NAMALWA (cell line): Measurements from ENCODE around the gene CACNA1G.
A peak's percentile ranks its signal among the peaks of the same experiment; 100 is the strongest.

Source experiments
- DNase-seq: peaks from one replicate; pipeline ENCODE4 v3.0.0-alpha.2; 2015; ENCODE audit warnings: low spot score

CACNA1G gene

GRCh38 chr17:50632637-50633036 lies 72.1 kb downstream of the CACNA1G start:
- no peak for DNase-seq

GRCh38 chr17:50633683-50634082 lies 73.2 kb downstream of the CACNA1G start:
- no peak for DNase-seq

- DNase-seq: no peak
Measured at GRCh38 chr17:50634224-50634914, 73.9 kb downstream of the CACNA1G start, which contains the start of gene ABCC3. Gene ABCC3, plus strand, starts transcription at chr17:50634881. Its CDS starts 56 bp downstream, at chr17:50634937.

GRCh38 chr17:50634915-50635731 lies 74.6 kb downstream of the CACNA1G start:
- no peak for DNase-seq

GRCh38 chr17:50635732-50635981 lies 75.1 kb downstream of the CACNA1G start:
- DNase-seq: no peak

GRCh38 chr17:50635982-50636803 lies 75.7 kb downstream of the CACNA1G start:
- DNase-seq: no peak

- no peak for DNase-seq
Measured at GRCh38 chr17:50636804-50637195, 76.3 kb downstream of the CACNA1G start.

GRCh38 chr17:50637829-50638605 lies 77.5 kb downstream of the CACNA1G start:
- no peak for DNase-seq

- no peak for DNase-seq
Measured at GRCh38 chr17:50638606-50638965, 78.1 kb downstream of the CACNA1G start.

GRCh38 chr17:50638966-50639713 lies 78.6 kb downstream of the CACNA1G start:
- no peak for DNase-seq

GRCh38 chr17:50640686-50641351 lies 80.3 kb downstream of the CACNA1G start:
- DNase-seq: no peak

- no peak for DNase-seq
Measured at GRCh38 chr17:50641357-50641756, 80.8 kb downstream of the CACNA1G start.

GRCh38 chr17:50642071-50642721 lies 81.7 kb downstream of the CACNA1G start:
- no peak for DNase-seq

- DNase-seq: no peak
Measured at GRCh38 chr17:50642722-50643656, 82.5 kb downstream of the CACNA1G start.

GRCh38 chr17:50645748-50646682 lies 85.5 kb downstream of the CACNA1G start:
- no peak for DNase-seq

GRCh38 chr17:50647187-50647586 lies 86.7 kb downstream of the CACNA1G start:
- DNase-seq: no peak

- DNase-seq: peak; percentile 61
Measured at GRCh38 chr17:50649042-50649908, 88.8 kb downstream of the CACNA1G start.
